ENCODE measurements around the gene OR2AP1.
"Not testable (repeated sequence)": the region's sequence is repeated elsewhere in the genome, so short reads cannot be mapped to it uniquely, and the experiment has no call there.

DNA sequence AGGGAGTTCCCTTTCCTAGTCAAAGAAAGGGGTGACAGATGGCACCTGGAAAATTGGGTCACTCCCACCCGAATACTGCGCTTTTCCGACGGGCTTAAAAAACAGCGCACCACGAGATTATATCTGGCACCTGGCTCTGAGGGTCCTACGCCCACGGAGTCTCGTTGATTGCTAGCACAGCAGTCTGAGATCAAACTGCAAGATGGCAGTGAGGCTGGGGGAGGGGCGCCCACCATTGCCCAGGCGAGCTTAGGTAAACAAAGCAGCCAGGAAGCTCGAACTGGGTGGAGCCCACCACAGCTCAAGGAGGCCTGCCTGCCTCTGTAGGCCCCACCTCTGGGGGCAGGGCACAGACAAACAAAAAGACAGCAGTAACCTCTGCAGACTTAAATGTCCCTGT lies 17.9 kb downstream of the OR2AP1 start:
- TF ChIP-seq, protein P1, sequence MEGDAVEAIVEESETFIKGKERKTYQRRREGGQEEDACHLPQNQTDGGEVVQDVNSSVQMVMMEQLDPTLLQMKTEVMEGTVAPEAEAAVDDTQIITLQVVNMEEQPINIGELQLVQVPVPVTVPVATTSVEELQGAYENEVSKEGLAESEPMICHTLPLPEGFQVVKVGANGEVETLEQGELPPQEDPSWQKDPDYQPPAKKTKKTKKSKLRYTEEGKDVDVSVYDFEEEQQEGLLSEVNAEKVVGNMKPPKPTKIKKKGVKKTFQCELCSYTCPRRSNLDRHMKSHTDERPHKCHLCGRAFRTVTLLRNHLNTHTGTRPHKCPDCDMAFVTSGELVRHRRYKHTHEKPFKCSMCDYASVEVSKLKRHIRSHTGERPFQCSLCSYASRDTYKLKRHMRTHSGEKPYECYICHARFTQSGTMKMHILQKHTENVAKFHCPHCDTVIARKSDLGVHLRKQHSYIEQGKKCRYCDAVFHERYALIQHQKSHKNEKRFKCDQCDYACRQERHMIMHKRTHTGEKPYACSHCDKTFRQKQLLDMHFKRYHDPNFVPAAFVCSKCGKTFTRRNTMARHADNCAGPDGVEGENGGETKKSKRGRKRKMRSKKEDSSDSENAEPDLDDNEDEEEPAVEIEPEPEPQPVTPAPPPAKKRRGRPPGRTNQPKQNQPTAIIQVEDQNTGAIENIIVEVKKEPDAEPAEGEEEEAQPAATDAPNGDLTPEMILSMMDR (IDR thresholded peaks at IDR 0.05) = not testable (repeated sequence)
- not testable (repeated sequence) for TF ChIP-seq JUN (IDR thresholded peaks at IDR 0.05); ESRRA (IDR thresholded peaks at IDR 0.05; ENCODE audit: borderline replicate concordance, low read length)
- TF ChIP-seq, protein P2, sequence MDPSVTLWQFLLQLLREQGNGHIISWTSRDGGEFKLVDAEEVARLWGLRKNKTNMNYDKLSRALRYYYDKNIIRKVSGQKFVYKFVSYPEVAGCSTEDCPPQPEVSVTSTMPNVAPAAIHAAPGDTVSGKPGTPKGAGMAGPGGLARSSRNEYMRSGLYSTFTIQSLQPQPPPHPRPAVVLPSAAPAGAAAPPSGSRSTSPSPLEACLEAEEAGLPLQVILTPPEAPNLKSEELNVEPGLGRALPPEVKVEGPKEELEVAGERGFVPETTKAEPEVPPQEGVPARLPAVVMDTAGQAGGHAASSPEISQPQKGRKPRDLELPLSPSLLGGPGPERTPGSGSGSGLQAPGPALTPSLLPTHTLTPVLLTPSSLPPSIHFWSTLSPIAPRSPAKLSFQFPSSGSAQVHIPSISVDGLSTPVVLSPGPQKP (IDR thresholded peaks at IDR 0.05; ENCODE audit: low read depth, low read length) = not testable (repeated sequence)
